ACC112 (cell line): Measurements from ENCODE around the gene UIMC1.

Experiments used
- H2AFZ ChIP-seq: fragments of 200-600 bp; sonication (generic); one replicate; pipeline ENCODE4 v1.6.0; 2017; ENCODE audit warnings: antibody characterized with exemption, low read length; ENCODE audit not compliant: unreplicated experiment
- H3K27ac ChIP-seq: fragments of 200-600 bp; sonication (generic); 2 replicates; pipeline ENCODE4 v1.5.1; 2014; ENCODE audit warnings: low read depth, mild to moderate bottlenecking, antibody characterized with exemption, low read length, moderate library complexity
- H3K27me3 ChIP-seq: fragments of 200-600 bp; sonication (generic); 2 replicates; pipeline ENCODE4 v1.6.1; 2014; ENCODE audit warnings: mild to moderate bottlenecking, antibody characterized with exemption, low read length, moderate library complexity, mixed read lengths; ENCODE audit not compliant: insufficient read depth
- H3K36me3 ChIP-seq: fragments of 200-600 bp; sonication (generic); 2 replicates; pipeline ENCODE4 v1.6.1; 2016; ENCODE audit warnings: mild to moderate bottlenecking, antibody characterized with exemption, low read length, moderate library complexity, mixed read lengths; ENCODE audit not compliant: insufficient read depth
- H3K4me1 ChIP-seq: fragments of 200-600 bp; sonication (generic); one replicate; pipeline ENCODE4 v1.6.1; 2016; ENCODE audit warnings: low read length, mixed read lengths; ENCODE audit not compliant: insufficient read depth, unreplicated experiment, control insufficient read depth
- H3K4me3 ChIP-seq: fragments of 200-600 bp; sonication (generic); 2 replicates; pipeline ENCODE4 v1.5.1; 2014; ENCODE audit warnings: mild to moderate bottlenecking, low read depth, low read length
- H3K79me2 ChIP-seq: fragments of 200-600 bp; sonication (generic); one replicate; pipeline ENCODE4 v1.6.0; 2016; ENCODE audit warnings: low read length; ENCODE audit not compliant: control insufficient read depth, unreplicated experiment, insufficient read depth

Gene UIMC1

GRCh38 chr5:176870110-176870591, 136.4 kb downstream of the UIMC1 start:
- Histone ChIP-seq H3K4me1 (no peaks in the 10 kb centered on the region), H3K27me3 (peaks cover 57% of the 10 kb centered on the region), H3K36me3 (no peaks in the 10 kb centered on the region), H3K79me2 (no peaks in the 10 kb centered on the region), H3K4me3 (no peak overlapping the region), H3K27ac (no peak overlapping the region), H2AFZ (no peak overlapping the region)

- Histone ChIP-seq H3K4me3 (no peak overlapping the region), H3K4me1 (no peaks in the 10 kb centered on the region), H3K36me3 (no peaks in the 10 kb centered on the region), H3K27ac (no peak overlapping the region), H2AFZ (no peak overlapping the region), H3K79me2 (no peaks in the 10 kb centered on the region), H3K27me3 (peaks cover 57% of the 10 kb centered on the region)
Observed at GRCh38 chr5:176869501-176870109, 137.0 kb downstream of the UIMC1 start.

GRCh38 chr5:176868731-176869130, 137.8 kb downstream of the UIMC1 start:
- H3K79me2 ChIP-seq = no peaks in the 10 kb centered on the region
- no peaks in the 10 kb centered on the region for H3K4me1 ChIP-seq
- H3K27ac ChIP-seq = no peak overlapping the region
- H3K4me3 ChIP-seq = no peak overlapping the region
- no peaks in the 10 kb centered on the region for H3K36me3 ChIP-seq
- H2AFZ ChIP-seq = no peak overlapping the region
- H3K27me3 ChIP-seq = peaks cover 57% of the 10 kb centered on the region

GRCh38 chr5:176868126-176868525, 138.5 kb downstream of the UIMC1 start:
- no peak overlapping the region for H3K4me3 ChIP-seq
- no peak overlapping the region for H2AFZ ChIP-seq
- H3K4me1 ChIP-seq = no peaks in the 10 kb centered on the region
- H3K27ac ChIP-seq = no peak overlapping the region
- H3K27me3 ChIP-seq = peaks cover 55% of the 10 kb centered on the region
- no peaks in the 10 kb centered on the region for H3K79me2 ChIP-seq
- H3K36me3 ChIP-seq = no peaks in the 10 kb centered on the region

GRCh38 chr5:176866707-176867310, 139.8 kb downstream of the UIMC1 start:
- Histone ChIP-seq H2AFZ (no peak overlapping the region), H3K79me2 (no peaks in the 10 kb centered on the region), H3K36me3 (no peaks in the 10 kb centered on the region), H3K27ac (no peak overlapping the region), H3K27me3 (peaks cover 66% of the 10 kb centered on the region), H3K4me3 (no peak overlapping the region), H3K4me1 (no peaks in the 10 kb centered on the region)

- Histone ChIP-seq H3K4me1 (no peaks in the 10 kb centered on the region), H3K4me3 (no peak overlapping the region), H2AFZ (no peak overlapping the region), H3K27me3 (peaks cover 75% of the 10 kb centered on the region), H3K36me3 (no peaks in the 10 kb centered on the region), H3K79me2 (no peaks in the 10 kb centered on the region), H3K27ac (no peak overlapping the region)
Observed at GRCh38 chr5:176865964-176866363, 140.6 kb downstream of the UIMC1 start.

GRCh38 chr5:176864755-176865154, 141.8 kb downstream of the UIMC1 start:
- H3K36me3 ChIP-seq = no peaks in the 10 kb centered on the region

GRCh38 chr5:176863765-176864098, 142.8 kb downstream of the UIMC1 start:
- Histone ChIP-seq H2AFZ (no peak overlapping the region), H3K4me1 (no peaks in the 10 kb centered on the region), H3K27me3 (peaks cover 82% of the 10 kb centered on the region), H3K36me3 (no peaks in the 10 kb centered on the region), H3K4me3 (no peak overlapping the region), H3K79me2 (no peaks in the 10 kb centered on the region), H3K27ac (no peak overlapping the region)

More at GRCh38 chr5:176864755-176865154, 141.8 kb downstream of the UIMC1 start:
- Histone ChIP-seq H3K4me3 (no peak overlapping the region), H3K27me3 (peaks cover 83% of the 10 kb centered on the region), H3K79me2 (no peaks in the 10 kb centered on the region), H2AFZ (no peak overlapping the region), H3K4me1 (no peaks in the 10 kb centered on the region), H3K27ac (no peak overlapping the region)

- H3K4me3 ChIP-seq = no peak overlapping the region
- no peak overlapping the region for H3K27ac ChIP-seq
- no peak overlapping the region for H2AFZ ChIP-seq
- H3K4me1 ChIP-seq = no peaks in the 10 kb centered on the region
- H3K36me3 ChIP-seq = no peaks in the 10 kb centered on the region
- peaks cover 79% of the 10 kb centered on the region for H3K27me3 ChIP-seq
- H3K79me2 ChIP-seq = no peaks in the 10 kb centered on the region
Observed at GRCh38 chr5:176863041-176863764, 143.4 kb downstream of the UIMC1 start.

- Histone ChIP-seq H3K36me3 (no peaks in the 10 kb centered on the region), H3K27ac (no peak overlapping the region), H3K4me1 (no peaks in the 10 kb centered on the region), H2AFZ (no peak overlapping the region), H3K4me3 (no peak overlapping the region), H3K27me3 (peaks cover 79% of the 10 kb centered on the region), H3K79me2 (no peaks in the 10 kb centered on the region)
Observed at GRCh38 chr5:176862330-176862995, 144.1 kb downstream of the UIMC1 start.
